Keratinocyte (primary cell): ENCODE data around the gene TACC2. TPM values are rescaled to one million over a fixed set of nuclear protein-coding genes. Genes with fewer than 3 reads are reported as not detected.

ENCODE experiments used
- DNase-seq: peaks from one replicate; pipeline ENCODE4 v3.0.0-alpha.2; 2011; ENCODE audit warnings: low read depth, missing footprints, low spot score
- FAIRE-seq: peaks from 2 replicates; lab custom pipeline; 2011; peaks lifted over from hg19 to GRCh38; lab: Jason Lieb, UNC
- H2AFZ ChIP-seq: 2 replicates; pipeline ENCODE4 v1.6.0; 2012; ENCODE audit warnings: low read length, control low read depth, inconsistent platforms; ENCODE audit not compliant: control insufficient read depth
- H3K27ac ChIP-seq: 2 replicates; pipeline ENCODE4 v1.5.1; 2011; ENCODE audit warnings: low read length; ENCODE audit not compliant: control insufficient read depth, insufficient read depth
- H3K27me3 ChIP-seq: 3 replicates; pipeline ENCODE4 v1.6.0; 2011; ENCODE audit warnings: low read length; ENCODE audit not compliant: control insufficient read depth, insufficient read depth; ENCODE audit errors: extremely low read depth
- H3K36me3 ChIP-seq, 2 experiments: 2 replicates in 1 of 2; 3 replicates in 1 of 2; pipeline ENCODE4 v1.5.1; 2011; ENCODE audit warnings: low read length in 2 of 2, mild to moderate bottlenecking in 1 of 2; ENCODE audit not compliant: control insufficient read depth in 2 of 2, insufficient read depth in 2 of 2; ENCODE audit errors: extremely low read depth in 1 of 2
- H3K4me1 ChIP-seq: 3 replicates; pipeline ENCODE4 v1.5.1; 2011; ENCODE audit warnings: low read length; ENCODE audit not compliant: control insufficient read depth, insufficient read depth; ENCODE audit errors: extremely low read depth
- H3K4me2 ChIP-seq: 3 replicates; pipeline ENCODE4 v1.6.0; 2011; ENCODE audit warnings: low read depth, low read length; ENCODE audit not compliant: control insufficient read depth, insufficient read depth; ENCODE audit errors: extremely low read depth
- H3K4me3 ChIP-seq, 3 experiments: fragments of 200-600 bp in 1 of 3; sonication (generic) in 1 of 3; 2 replicates in 2 of 3; 3 replicates in 1 of 3; pipeline ENCODE4 v1.5.1; 2011 to 2016; ENCODE audit warnings: low read length in 3 of 3, mild to moderate bottlenecking in 3 of 3, control low read depth in 2 of 3, inconsistent platforms in 1 of 3, low read depth in 1 of 3, mixed read lengths in 1 of 3, mixed run types in 1 of 3, moderate library complexity in 1 of 3; ENCODE audit not compliant: control insufficient read depth in 2 of 3, insufficient read depth in 2 of 3; ENCODE audit errors: extremely low read depth in 1 of 3
- H3K79me2 ChIP-seq: 2 replicates; pipeline ENCODE4 v1.6.0; 2012; ENCODE audit warnings: low read length; ENCODE audit not compliant: control insufficient read depth, insufficient read depth
- H3K9ac ChIP-seq: 3 replicates; pipeline ENCODE4 v1.6.0; 2011; ENCODE audit warnings: low read length; ENCODE audit not compliant: control insufficient read depth, insufficient read depth; ENCODE audit errors: extremely low read depth
- H3K9me1 ChIP-seq: 3 replicates; pipeline ENCODE4 v1.6.0; 2011; ENCODE audit warnings: low read length; ENCODE audit not compliant: control insufficient read depth, insufficient read depth; ENCODE audit errors: extremely low read depth
- H3K9me3 ChIP-seq: 2 replicates; pipeline ENCODE4 v1.5.1; 2012; ENCODE audit warnings: low read depth, low read length; ENCODE audit not compliant: control insufficient read depth
- H4K20me1 ChIP-seq: 3 replicates; pipeline ENCODE4 v1.6.0; 2011; ENCODE audit warnings: low read length; ENCODE audit not compliant: control insufficient read depth, insufficient read depth; ENCODE audit errors: extremely low read depth
- EZH2 ChIP-seq: IDR thresholded peaks from one replicate; pipeline ENCODE4 v1.6.1; 2012; ENCODE audit warnings: inconsistent platforms, mild to moderate bottlenecking, low read length, moderate library complexity
- dilution Hi-C: fragments of 300-500 bp; cut with MboI; formaldehyde crosslinking; loops from one replicate; pipeline ENCODE4 v1.7.0; 2020; ENCODE audit warnings: low sequenced_read_pairs; ENCODE audit not compliant: extremely low pct_ligation_motif_present
- polyA plus RNA-seq, 5 experiments: library from polyadenylated mRNA; depleted of rRNA in 3 of 5; stranded (reverse) in 3 of 5; stranded (forward) in 1 of 5; unstranded in 1 of 5; fragments of >200 nt; gene quantifications; 1 replicate in 1 of 5; 2 replicates in 3 of 5; 3 replicates in 1 of 5; pipeline versions ENCODE4 v1.2.1 to v1.2.3, GENCODE V29; 2011 to 2012; ENCODE audit warnings: missing spikeins in 2 of 5, low read depth in 1 of 5, low replicate concordance in 1 of 5
- TF ChIP-seq, protein P1 (sequence below), 3 experiments: IDR thresholded peaks in 1 of 3; conservative IDR thresholded peaks in 1 of 3; optimal IDR thresholded peaks in 1 of 3; 2 replicates in 2 of 3; 3 replicates in 1 of 3; pipeline versions ENCODE3 to v1.5.1; 2011; ENCODE audit warnings: low read length in 3 of 3, mild to moderate bottlenecking in 3 of 3, moderate library complexity in 2 of 3, control low read depth in 1 of 3, inconsistent platforms in 1 of 3; ENCODE audit not compliant: insufficient read depth in 2 of 3; ENCODE audit errors: extremely low read depth in 1 of 3

The TACC2 gene
- polyA plus RNA-seq, 1 donor (not counting 4 experiments of a cell fraction or from before 2014, with no cell fraction given): 12.8 TPM

DNA sequence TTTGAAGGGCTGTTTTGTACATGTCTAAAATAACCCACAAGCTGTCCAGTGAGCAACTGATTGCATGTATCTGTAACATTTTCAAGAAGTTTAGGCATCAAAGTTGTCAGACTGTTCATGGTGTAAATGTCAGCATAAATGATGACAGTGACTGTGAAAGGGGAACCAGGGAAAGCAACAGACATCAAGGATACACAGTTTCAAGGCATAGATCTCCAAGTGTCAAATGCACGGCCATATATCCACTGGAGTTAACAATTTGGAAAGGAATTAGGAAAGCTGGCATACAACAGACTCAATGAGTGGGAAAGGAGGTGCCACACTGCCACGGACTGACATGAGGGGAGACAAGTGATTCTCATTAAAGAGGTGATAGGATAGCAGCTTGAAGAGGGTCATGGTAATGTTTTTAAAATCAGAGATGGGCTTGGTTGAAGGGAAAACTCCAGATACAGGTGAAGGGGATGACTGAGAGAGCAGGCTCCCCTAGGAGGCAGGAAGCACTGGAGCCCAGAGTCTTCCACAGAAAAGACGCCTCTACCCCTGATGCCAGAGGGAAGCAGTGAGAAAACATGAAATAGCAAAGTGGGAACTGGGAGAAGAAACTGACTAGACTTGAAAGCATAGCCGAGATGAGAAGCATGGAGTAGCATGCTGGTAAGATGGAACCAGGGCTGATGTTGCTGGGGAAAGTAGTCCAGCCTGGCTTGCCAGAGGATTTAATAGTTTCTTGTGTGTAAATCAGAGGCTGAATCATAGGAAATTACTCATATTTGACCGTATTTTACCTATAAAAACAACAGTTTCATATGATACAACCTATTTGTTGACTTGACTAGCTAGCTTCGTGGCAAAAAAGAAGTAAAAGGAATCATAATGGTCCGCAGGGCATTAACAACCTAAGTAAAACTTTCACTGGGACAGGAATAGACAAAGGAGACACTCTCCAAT is 32.6 kb upstream of the TACC2 start:
- H3K4me1 ChIP-seq: peaks cover 10% of the 10 kb centered on the region
- H3K4me2 ChIP-seq: peak overlapping the region; percentile 7
- H2AFZ ChIP-seq: no peak overlapping the region
- H3K4me3 ChIP-seq: no peak overlapping the region
- no peak overlapping the region for H3K9ac ChIP-seq
- DNase-seq (no peak), FAIRE-seq (peak; percentile 82)
- no peaks in the 10 kb centered on the region for H3K79me2 ChIP-seq
- H3K9me1 ChIP-seq: no peaks in the 10 kb centered on the region
- no peaks in the 10 kb centered on the region for H4K20me1 ChIP-seq
- no peaks in the 10 kb centered on the region for H3K27me3 ChIP-seq
- TF ChIP-seq EZH2: no peak
- TF ChIP-seq, protein P1, sequence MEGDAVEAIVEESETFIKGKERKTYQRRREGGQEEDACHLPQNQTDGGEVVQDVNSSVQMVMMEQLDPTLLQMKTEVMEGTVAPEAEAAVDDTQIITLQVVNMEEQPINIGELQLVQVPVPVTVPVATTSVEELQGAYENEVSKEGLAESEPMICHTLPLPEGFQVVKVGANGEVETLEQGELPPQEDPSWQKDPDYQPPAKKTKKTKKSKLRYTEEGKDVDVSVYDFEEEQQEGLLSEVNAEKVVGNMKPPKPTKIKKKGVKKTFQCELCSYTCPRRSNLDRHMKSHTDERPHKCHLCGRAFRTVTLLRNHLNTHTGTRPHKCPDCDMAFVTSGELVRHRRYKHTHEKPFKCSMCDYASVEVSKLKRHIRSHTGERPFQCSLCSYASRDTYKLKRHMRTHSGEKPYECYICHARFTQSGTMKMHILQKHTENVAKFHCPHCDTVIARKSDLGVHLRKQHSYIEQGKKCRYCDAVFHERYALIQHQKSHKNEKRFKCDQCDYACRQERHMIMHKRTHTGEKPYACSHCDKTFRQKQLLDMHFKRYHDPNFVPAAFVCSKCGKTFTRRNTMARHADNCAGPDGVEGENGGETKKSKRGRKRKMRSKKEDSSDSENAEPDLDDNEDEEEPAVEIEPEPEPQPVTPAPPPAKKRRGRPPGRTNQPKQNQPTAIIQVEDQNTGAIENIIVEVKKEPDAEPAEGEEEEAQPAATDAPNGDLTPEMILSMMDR (optimal IDR thresholded peaks at IDR 0.05 in 1 of 3, IDR thresholded peaks at IDR 0.05 in 1 of 3, conservative IDR thresholded peaks at IDR 0.05 in 1 of 3; ENCODE audit: extremely low read depth in 1 of 3, insufficient read depth in 2 of 3, low read length in 3 of 3): no peak
- peak overlapping the region; percentile 31 for H3K27ac ChIP-seq
- H3K36me3 ChIP-seq: peaks cover 4 to 6% of the 10 kb centered on the region in 2 experiments
- dilution Hi-C loops: no loop called here
- no peaks in the 10 kb centered on the region for H3K9me3 ChIP-seq

DNA sequence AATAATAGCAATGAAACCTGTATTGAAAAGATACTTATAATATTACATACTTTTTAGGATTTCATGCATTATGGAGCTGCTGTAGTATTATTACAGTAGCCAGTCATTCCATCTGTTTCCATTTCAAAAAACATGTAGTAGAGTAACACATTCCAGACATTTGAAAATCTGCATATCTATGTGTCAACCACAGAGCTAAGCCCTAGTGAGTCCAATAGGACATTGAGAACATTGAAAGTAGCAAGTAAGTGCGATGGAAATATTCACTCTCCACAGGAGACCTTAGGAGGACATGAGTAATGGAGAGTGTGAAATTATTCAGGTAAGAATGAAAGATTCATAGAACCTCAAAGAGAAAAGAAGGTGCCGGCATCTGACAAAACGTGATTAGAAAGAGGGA is 29.3 kb upstream of the TACC2 start:
- H3K9me3 ChIP-seq: no peaks in the 10 kb centered on the region
- H3K9me1 ChIP-seq: no peaks in the 10 kb centered on the region
- no peaks in the 10 kb centered on the region for H4K20me1 ChIP-seq
- H2AFZ ChIP-seq: no peak overlapping the region
- no peak overlapping the region for H3K27ac ChIP-seq
- no peaks in the 10 kb centered on the region for H3K27me3 ChIP-seq
- FAIRE-seq: no peak
- H3K36me3 ChIP-seq: peaks cover 4 to 6% of the 10 kb centered on the region in 2 experiments
- H3K4me3 ChIP-seq: no peak overlapping the region
- H3K4me1 ChIP-seq: peaks cover 10% of the 10 kb centered on the region
- no peak overlapping the region for H3K4me2 ChIP-seq
- TF ChIP-seq, protein P1 (optimal IDR thresholded peaks at IDR 0.05 in 1 of 3, IDR thresholded peaks at IDR 0.05 in 1 of 3, conservative IDR thresholded peaks at IDR 0.05 in 1 of 3; ENCODE audit: extremely low read depth in 1 of 3, insufficient read depth in 2 of 3, low read length in 3 of 3): no peak
- no peak for TF ChIP-seq EZH2
- DNase-seq: no peak
- H3K9ac ChIP-seq: no peak overlapping the region
- dilution Hi-C loops: no loop called here
- H3K79me2 ChIP-seq: no peaks in the 10 kb centered on the region
